Activated CD4-positive, alpha-beta T cell treated with anti-CD3 and anti-CD28 coated beads, Interleukin-2, amount 10 ng/mL, durations not matched to agents 7 days and 5 days (primary cell): ENCODE results near the gene SMC6. TPM values are rescaled to one million over a fixed set of nuclear protein-coding genes. Genes with fewer than 3 reads are reported as not detected.

Experiments used
- CTCF ChIA-PET: fragments of 350-600 bp; sonication (Branson Sonifier 250); formaldehyde crosslinking; loops from one replicate; lab custom pipeline; 2021; ENCODE audit warnings: antibody characterized with exemption; lab: Charles Lee
- POLR2A ChIA-PET: fragments of 350-600 bp; sonication (Branson Sonifier 250); formaldehyde crosslinking; loops from one replicate; lab custom pipeline; 2021; ENCODE audit warnings: antibody characterized with exemption; lab: Charles Lee
- DNase-seq: peaks from one replicate; pipeline ENCODE4 v3.0.0-alpha.2; 2020
- H3K27ac Mint-ChIP-seq: one replicate; pipeline ENCODE4 v1.8.0; 2021; ENCODE audit warnings: mild to moderate bottlenecking, moderate library complexity, mixed read lengths
- H3K27me3 Mint-ChIP-seq: one replicate; pipeline ENCODE4 v1.8.0; 2021; ENCODE audit warnings: mixed read lengths
- H3K36me3 Mint-ChIP-seq: one replicate; pipeline ENCODE4 v1.8.0; 2021; ENCODE audit warnings: low read depth, mixed read lengths
- H3K4me1 Mint-ChIP-seq: one replicate; pipeline ENCODE4 v1.8.0; 2021; ENCODE audit warnings: mixed read lengths
- H3K4me3 Mint-ChIP-seq: one replicate; pipeline ENCODE4 v1.8.0; 2021; ENCODE audit warnings: mild to moderate bottlenecking, moderate library complexity, mixed read lengths
- H3K9me3 Mint-ChIP-seq: one replicate; pipeline ENCODE4 v1.8.0; 2021; ENCODE audit warnings: mixed read lengths
- total RNA-seq, 2 experiments: library from RNA; stranded (reverse); gene quantifications; one replicate each; pipeline ENCODE4 v1.2.3, GENCODE V29; 2021

The SMC6 gene
- total RNA-seq, 2 experiments from 2014 or later, result 41.3 to 41.9 TPM

GRCh38 chr2:17649026-17649425, 104.6 kb downstream of the SMC6 start:
- DNase-seq, result no peak
- Mint-ChIP-seq H3K27ac (no peak overlapping the region), H3K36me3 (no peaks in the 10 kb centered on the region), H3K9me3 (no peaks in the 10 kb centered on the region), H3K4me3 (no peak overlapping the region), H3K27me3 (no peaks in the 10 kb centered on the region), H3K4me1 (peaks cover 1% of the 10 kb centered on the region)
- ChIA-PET CTCF (no interaction called here), POLR2A (no interaction called here)

- no peaks in the 10 kb centered on the region for H3K36me3 Mint-ChIP-seq
- H3K4me1 Mint-ChIP-seq, result peaks cover 1% of the 10 kb centered on the region
- H3K27ac Mint-ChIP-seq, result no peak overlapping the region
- ChIA-PET POLR2A (no interaction called here), CTCF (no interaction called here)
- H3K4me3 Mint-ChIP-seq, result no peak overlapping the region
- H3K27me3 Mint-ChIP-seq, result no peaks in the 10 kb centered on the region
- H3K9me3 Mint-ChIP-seq, result no peaks in the 10 kb centered on the region
- DNase-seq, result no peak
Measured at GRCh38 chr2:17648581-17648980, 105.0 kb downstream of the SMC6 start.

GRCh38 chr2:17646838-17647701, 106.5 kb downstream of the SMC6 start:
- H3K4me3 Mint-ChIP-seq, result no peak overlapping the region
- H3K9me3 Mint-ChIP-seq, result no peaks in the 10 kb centered on the region
- no peaks in the 10 kb centered on the region for H3K36me3 Mint-ChIP-seq
- CTCF ChIA-PET, result interaction anchor here (1.4 to 3.3 kb wide), 2 partner anchors 8 to 24 kb away, joined by 3 to 11 read pairs; no protein-coding TSS in a partner anchor
- H3K27ac Mint-ChIP-seq, result no peak overlapping the region
- H3K27me3 Mint-ChIP-seq, result no peaks in the 10 kb centered on the region
- DNase-seq, result no peak
- H3K4me1 Mint-ChIP-seq, result peaks cover 1% of the 10 kb centered on the region
- POLR2A ChIA-PET, result no interaction called here

GRCh38 chr2:17646081-17646554, 107.5 kb downstream of the SMC6 start:
- Mint-ChIP-seq H3K36me3 (no peaks in the 10 kb centered on the region), H3K27me3 (no peaks in the 10 kb centered on the region), H3K27ac (no peak overlapping the region), H3K4me3 (no peak overlapping the region), H3K9me3 (no peaks in the 10 kb centered on the region), H3K4me1 (peaks cover 1% of the 10 kb centered on the region)
- ChIA-PET CTCF (interaction anchor here (0.6 to 3.3 kb wide), 9 partner anchors 9 to 470 kb away, joined by 3 to 11 read pairs (median 3); partner anchors contain the start of genes GEN1 and SMC6), POLR2A (no interaction called here)
- DNase-seq, result peak; percentile 61

- H3K27ac Mint-ChIP-seq, result no peak overlapping the region
- H3K4me1 Mint-ChIP-seq, result peaks cover 1% of the 10 kb centered on the region
- ChIA-PET POLR2A (no interaction called here), CTCF (interaction anchor here (0.6 to 3.3 kb wide), 5 partner anchors 12 to 35 kb away, joined by 3 to 11 read pairs (median 3); no protein-coding TSS in a partner anchor)
- no peak overlapping the region for H3K4me3 Mint-ChIP-seq
- H3K36me3 Mint-ChIP-seq, result no peaks in the 10 kb centered on the region
- H3K27me3 Mint-ChIP-seq, result no peaks in the 10 kb centered on the region
- no peak for DNase-seq
- H3K9me3 Mint-ChIP-seq, result no peaks in the 10 kb centered on the region
Measured at GRCh38 chr2:17644997-17645720, 108.5 kb downstream of the SMC6 start.

- CTCF ChIA-PET, result interaction anchor here (1.4 kb wide), 1 partner anchor 12 kb away, joined by 3 read pairs; no protein-coding TSS in a partner anchor
- DNase-seq, result no peak
- Mint-ChIP-seq H3K27me3 (no peaks in the 10 kb centered on the region), H3K4me3 (no peak overlapping the region), H3K36me3 (no peaks in the 10 kb centered on the region), H3K9me3 (no peaks in the 10 kb centered on the region), H3K27ac (no peak overlapping the region), H3K4me1 (peaks cover 1% of the 10 kb centered on the region)
- POLR2A ChIA-PET, result no interaction called here
Measured at GRCh38 chr2:17643031-17643615, 110.5 kb downstream of the SMC6 start.

GRCh38 chr2:17640406-17640805, 113.2 kb downstream of the SMC6 start:
- DNase-seq, result no peak
- ChIA-PET POLR2A (no interaction called here), CTCF (interaction anchor here (0.9 to 1.1 kb wide), 2 partner anchors 12 to 856 kb away, joined by 4 read pairs; no protein-coding TSS in a partner anchor)
- no peaks in the 10 kb centered on the region for H3K9me3 Mint-ChIP-seq
- H3K4me1 Mint-ChIP-seq, result no peaks in the 10 kb centered on the region
- no peak overlapping the region for H3K27ac Mint-ChIP-seq
- H3K27me3 Mint-ChIP-seq, result no peaks in the 10 kb centered on the region
- H3K4me3 Mint-ChIP-seq, result no peak overlapping the region
- H3K36me3 Mint-ChIP-seq, result no peaks in the 10 kb centered on the region

- no peaks in the 10 kb centered on the region for H3K9me3 Mint-ChIP-seq
- POLR2A ChIA-PET, result no interaction called here
Measured at GRCh38 chr2:17638196-17638743, 115.3 kb downstream of the SMC6 start.

GRCh38 chr2:17637131-17637906, 116.3 kb downstream of the SMC6 start:
- Mint-ChIP-seq H3K9me3 (no peaks in the 10 kb centered on the region), H3K36me3 (no peaks in the 10 kb centered on the region), H3K4me1 (no peaks in the 10 kb centered on the region), H3K4me3 (no peak overlapping the region), H3K27me3 (no peaks in the 10 kb centered on the region), H3K27ac (no peak overlapping the region)
- CTCF ChIA-PET, result no interaction called here
- POLR2A ChIA-PET, result no interaction called here
- no peak for DNase-seq

More at GRCh38 chr2:17638196-17638743, 115.3 kb downstream of the SMC6 start:
- Mint-ChIP-seq H3K4me3 (no peak overlapping the region), H3K4me1 (no peaks in the 10 kb centered on the region), H3K36me3 (no peaks in the 10 kb centered on the region), H3K27me3 (no peaks in the 10 kb centered on the region), H3K27ac (no peak overlapping the region)
- CTCF ChIA-PET, result no interaction called here
- no peak for DNase-seq

- H3K4me3 Mint-ChIP-seq, result no peak overlapping the region
- CTCF ChIA-PET, result interaction anchor here (1.4 kb wide), 1 partner anchor 32 kb away, joined by 3 read pairs; no protein-coding TSS in a partner anchor
- no peak for DNase-seq
- POLR2A ChIA-PET, result no interaction called here
- no peaks in the 10 kb centered on the region for H3K4me1 Mint-ChIP-seq
- H3K27me3 Mint-ChIP-seq, result no peaks in the 10 kb centered on the region
- H3K27ac Mint-ChIP-seq, result no peak overlapping the region
- no peaks in the 10 kb centered on the region for H3K9me3 Mint-ChIP-seq
- H3K36me3 Mint-ChIP-seq, result no peaks in the 10 kb centered on the region
Measured at GRCh38 chr2:17636257-17636656, 117.4 kb downstream of the SMC6 start.

- Mint-ChIP-seq H3K9me3 (no peaks in the 10 kb centered on the region), H3K36me3 (no peaks in the 10 kb centered on the region), H3K4me3 (no peak overlapping the region), H3K27me3 (no peaks in the 10 kb centered on the region), H3K4me1 (no peaks in the 10 kb centered on the region), H3K27ac (no peak overlapping the region)
- ChIA-PET CTCF (interaction anchor here (1.4 kb wide), 1 partner anchor 33 kb away, joined by 3 read pairs; no protein-coding TSS in a partner anchor), POLR2A (no interaction called here)
- no peak for DNase-seq
Measured at GRCh38 chr2:17634997-17635396, 118.6 kb downstream of the SMC6 start.

- Mint-ChIP-seq H3K4me1 (no peaks in the 10 kb centered on the region), H3K27me3 (no peaks in the 10 kb centered on the region), H3K9me3 (no peaks in the 10 kb centered on the region), H3K27ac (no peak overlapping the region), H3K4me3 (no peak overlapping the region), H3K36me3 (no peaks in the 10 kb centered on the region)
- DNase-seq, result no peak
- ChIA-PET CTCF (interaction anchor here (0.5 kb wide), 2 partner anchors 12 to 42 kb away, joined by 3 to 5 read pairs; no protein-coding TSS in a partner anchor), POLR2A (no interaction called here)
Measured at GRCh38 chr2:17630089-17630488, 123.5 kb downstream of the SMC6 start.
